UCSD-AML1 (cell line): Measurements from ENCODE around the gene PLEKHO2.
A peak's percentile ranks its signal among the peaks of the same experiment; 100 is the strongest.

Experiments used
- DNase-seq: peaks from one replicate; lab custom pipeline; 2025; ENCODE audit not compliant: unreplicated experiment; lab: John Stamatoyannopoulos, UW

PLEKHO2 gene

DNA sequence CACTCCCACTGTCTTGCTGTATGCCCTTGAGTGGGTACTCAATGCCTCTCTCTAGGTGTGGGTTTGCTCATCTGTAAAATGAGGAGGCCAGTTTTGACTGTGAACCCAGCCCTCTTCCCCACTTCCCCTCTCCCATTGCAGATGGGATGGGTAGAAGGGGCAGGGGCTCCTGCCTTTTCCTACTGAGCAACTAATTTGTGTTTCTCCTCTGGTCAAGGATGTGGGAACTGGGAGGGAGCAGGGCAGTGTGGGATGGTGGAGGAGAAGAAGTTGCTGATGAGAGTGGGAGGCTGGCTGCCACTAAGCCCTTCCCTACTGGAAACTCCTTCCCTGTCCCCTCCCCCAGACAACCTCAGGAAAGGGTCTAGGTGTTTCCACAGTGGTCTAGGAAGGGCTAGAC, 49.8 kb downstream of the PLEKHO2 start:
- no peak for DNase-seq

DNA sequence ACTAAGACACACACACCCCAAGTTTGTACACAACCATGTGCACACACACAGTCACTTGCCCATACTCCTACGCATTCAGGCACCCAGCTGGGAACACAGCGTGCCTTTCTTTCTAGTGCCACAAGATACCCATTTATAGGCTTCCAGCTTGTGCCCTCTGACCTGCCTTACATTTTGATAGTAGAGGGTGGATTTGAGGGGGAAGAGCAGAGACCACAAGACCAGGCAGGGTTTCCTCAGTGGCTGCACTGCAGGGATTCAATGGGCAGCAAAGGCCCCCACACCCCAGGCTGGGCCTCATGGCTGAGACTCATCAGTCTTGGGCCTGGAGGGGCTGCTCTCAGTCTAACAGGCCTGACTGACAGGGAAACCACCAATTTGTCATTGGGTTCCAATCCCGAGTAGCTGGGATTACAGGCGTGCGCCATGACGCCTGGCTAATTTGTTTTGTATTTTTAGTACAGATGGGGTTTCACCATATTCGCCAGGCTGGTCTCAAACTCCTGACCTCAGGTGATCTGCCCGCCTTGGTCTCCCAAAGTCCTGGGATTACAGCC, 51.2 kb downstream of the PLEKHO2 start:
- no peak for DNase-seq

DNA sequence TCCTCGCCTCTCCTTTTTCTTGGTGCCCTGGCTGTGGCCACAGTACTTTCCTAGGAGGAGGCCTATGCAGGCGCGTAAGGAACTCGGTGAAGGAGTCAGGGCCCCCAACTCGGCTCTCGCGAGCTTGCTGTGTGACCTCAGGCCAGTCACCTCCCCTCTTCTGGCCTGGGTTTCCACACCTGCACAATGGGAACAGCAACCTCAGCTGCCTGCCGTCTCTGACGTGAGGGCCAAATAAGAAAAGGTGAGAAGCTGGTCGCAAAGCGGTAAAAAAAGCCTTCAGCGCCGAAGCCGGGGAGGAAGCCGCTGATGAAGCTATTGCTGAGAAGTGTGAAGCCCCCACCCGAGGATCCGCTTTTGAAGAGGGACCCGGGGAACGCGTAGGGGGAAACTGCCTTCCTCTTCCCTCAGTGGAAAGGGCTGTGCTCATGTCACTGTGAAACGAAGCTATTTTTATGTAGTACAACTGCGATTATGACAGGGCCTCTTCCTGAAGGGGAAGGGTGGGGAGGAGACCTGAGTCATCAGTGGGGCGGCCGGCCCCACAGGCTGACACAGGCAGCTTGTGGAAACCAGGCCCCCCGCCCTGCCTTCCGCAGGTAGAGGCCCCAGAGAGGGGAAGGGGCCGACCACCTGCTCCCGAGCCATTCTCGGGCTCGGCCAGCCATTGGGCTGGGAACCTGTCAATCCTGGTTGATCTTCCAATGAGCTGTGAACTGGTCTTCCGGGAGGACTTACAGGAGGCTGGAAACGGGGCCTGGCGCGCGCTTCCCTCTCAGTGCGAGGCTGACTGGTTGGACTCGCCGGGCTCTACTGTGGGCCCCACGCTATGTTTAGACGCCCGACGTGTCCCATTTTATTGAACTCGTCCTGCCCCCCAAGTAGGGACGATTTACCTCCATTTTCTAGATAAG, 52.0 kb downstream of the PLEKHO2 start:
- DNase-seq: peak; percentile 99

DNA sequence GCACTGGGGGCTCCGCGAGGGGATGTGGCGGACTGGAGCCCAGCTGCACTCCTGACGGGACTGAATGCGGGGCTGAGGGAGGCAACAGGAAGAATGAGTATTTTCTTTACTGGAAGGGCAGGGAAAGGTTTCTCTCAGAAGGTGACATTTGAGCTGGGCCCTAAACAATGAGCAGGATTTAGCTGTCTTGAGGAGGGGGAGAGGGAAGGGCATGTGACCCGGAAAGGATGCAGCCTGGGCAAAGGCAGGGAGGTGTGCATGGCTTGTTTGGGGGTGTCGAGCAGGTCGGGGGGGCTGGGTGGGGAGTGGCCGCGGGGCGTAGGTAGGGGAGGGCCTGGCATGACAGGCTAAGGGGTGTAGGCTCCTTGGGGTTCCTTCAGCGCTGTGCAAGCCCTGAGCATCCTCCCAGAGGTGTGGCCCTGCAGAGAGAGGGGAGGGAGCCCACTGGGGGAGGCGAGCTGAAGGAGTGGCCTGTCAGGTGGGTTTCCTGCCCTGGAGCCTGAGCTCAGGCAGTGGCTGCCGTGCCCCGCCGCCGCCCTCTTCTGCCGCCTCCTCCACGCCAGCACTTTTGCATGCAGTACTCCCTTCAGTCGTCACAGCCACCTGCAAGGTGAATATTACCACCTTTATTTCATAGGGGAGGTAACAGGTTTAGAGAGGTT, 52.8 kb downstream of the PLEKHO2 start:
- DNase-seq: peak; percentile 69

GRCh38 chr15:64895285-64896065, 53.8 kb downstream of the PLEKHO2 start:
- peak; percentile 68 for DNase-seq

GRCh38 chr15:64896371-64897069, 54.8 kb downstream of the PLEKHO2 start:
- no peak for DNase-seq

DNA sequence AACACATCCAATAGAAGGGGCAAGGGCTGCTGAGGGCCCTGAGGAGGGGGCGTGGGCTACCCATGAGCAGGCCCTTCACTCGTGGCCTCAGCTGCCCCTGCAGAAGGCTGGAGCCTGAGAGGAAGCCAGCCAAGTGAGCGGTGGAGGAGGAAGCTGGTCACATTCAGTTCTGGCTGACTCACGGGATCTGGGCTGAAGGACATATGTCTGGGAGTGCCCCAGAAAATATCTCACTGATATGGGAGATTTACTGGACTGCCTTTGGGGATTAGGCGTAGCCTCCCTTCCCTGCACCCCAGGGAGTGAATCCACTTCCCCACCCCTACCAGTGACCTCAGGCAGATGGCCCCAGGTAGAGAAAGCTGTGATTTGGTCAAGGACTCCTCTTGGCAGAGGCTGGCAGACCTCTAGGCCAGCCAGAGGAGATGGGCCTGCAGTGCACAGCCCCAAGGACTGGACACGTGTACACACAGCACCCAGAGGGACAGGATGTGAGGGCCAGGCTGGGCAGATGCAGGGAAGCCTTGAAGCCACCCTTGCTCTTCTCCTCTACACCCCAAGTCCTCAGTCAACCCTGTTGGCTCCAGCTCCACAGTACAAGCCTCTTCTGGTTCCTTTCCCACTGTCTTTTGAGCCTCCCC, 55.8 kb downstream of the PLEKHO2 start:
- peak; percentile 59 for DNase-seq

- DNase-seq: no peak
Measured at GRCh38 chr15:64898406-64898805, 56.7 kb downstream of the PLEKHO2 start.

DNA sequence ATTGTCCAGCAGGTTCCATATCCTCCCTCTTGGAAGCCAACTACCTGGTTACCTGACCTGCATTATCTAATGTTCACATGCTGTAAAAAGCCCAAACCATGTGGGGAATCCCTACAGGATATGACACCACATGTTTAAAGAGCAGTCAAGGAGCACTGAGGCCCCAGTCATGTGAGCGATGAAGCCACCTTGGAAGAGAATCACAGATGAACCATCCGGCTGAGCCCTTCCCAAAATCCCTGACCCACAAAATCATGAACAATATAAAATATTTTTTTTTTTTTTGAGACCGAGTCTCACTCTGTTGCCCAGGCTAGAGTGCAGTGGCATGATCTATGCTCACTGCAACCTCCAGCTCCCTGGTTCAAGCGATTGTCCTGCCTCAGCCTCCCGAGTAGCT, 59.4 kb downstream of the PLEKHO2 start:
- DNase-seq: no peak

- no peak for DNase-seq
Measured at GRCh38 chr15:64901914-64902313, 60.2 kb downstream of the PLEKHO2 start.

GRCh38 chr15:64902863-64903262, 61.1 kb downstream of the PLEKHO2 start:
- DNase-seq: no peak

GRCh38 chr15:64903326-64903950, 61.7 kb downstream of the PLEKHO2 start:
- DNase-seq: no peak

DNA sequence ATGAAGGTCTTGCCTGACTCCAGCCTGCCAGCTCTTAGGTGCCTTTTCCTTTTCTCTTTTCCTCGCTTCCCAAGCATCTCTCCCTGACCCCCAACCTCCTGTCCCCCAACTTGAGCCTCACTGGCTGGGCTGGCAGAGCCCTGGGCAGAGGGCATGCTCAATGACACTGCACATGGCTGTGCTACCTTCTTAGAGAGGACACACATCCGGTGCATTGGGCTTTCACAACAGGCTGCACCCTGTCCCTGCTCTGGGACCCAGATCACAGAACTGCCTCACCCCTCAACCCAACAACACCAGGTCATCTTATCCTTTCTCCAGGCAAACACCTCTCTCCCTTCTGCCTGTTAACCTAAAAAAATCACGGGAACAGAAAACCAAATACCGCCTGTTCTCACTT, 62.5 kb downstream of the PLEKHO2 start:
- no peak for DNase-seq

- DNase-seq: peak; percentile 77
Measured at GRCh38 chr15:64905119-64905831, 63.6 kb downstream of the PLEKHO2 start.

DNA sequence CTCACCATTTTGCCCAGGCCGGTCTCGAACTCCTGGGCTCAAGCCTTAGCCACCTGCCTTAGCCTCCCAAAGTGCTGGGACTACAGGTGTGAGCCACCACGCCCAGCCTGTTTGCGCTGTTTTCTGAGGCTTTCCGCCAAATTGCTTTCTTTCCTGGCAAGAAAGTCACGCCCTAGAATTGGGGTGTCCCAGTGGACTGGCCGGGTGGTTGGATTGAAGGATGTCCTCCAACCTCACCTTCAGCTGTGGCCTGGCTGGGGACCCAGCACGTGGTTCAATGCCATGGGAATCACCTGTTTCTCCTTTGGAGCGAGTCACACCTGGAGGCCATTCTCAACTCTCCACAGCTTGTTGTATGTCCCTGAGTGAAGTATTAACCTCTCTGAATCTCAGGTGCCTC, 64.2 kb downstream of the PLEKHO2 start:
- DNase-seq: no peak

- no peak for DNase-seq
Measured at GRCh38 chr15:64906402-64906801, 64.7 kb downstream of the PLEKHO2 start.

DNA sequence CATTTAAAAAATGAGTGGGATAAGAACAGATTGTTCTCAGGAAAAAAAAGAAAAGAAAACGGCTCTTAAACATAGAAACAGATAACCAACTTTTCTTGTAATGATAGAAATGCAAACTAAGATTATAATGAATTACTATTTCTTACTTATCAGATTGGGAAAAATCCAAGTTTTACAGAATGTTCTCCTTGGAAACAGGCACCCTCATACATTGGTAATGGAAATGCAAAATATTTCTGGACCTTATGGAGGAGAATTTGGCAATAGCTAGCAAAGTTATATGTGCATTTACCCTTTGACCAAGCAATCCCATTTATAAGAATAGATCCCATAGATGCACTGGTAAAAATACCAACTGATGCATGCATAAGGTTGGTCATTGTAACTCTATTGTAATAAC, 66.3 kb downstream of the PLEKHO2 start:
- no peak for DNase-seq

DNA sequence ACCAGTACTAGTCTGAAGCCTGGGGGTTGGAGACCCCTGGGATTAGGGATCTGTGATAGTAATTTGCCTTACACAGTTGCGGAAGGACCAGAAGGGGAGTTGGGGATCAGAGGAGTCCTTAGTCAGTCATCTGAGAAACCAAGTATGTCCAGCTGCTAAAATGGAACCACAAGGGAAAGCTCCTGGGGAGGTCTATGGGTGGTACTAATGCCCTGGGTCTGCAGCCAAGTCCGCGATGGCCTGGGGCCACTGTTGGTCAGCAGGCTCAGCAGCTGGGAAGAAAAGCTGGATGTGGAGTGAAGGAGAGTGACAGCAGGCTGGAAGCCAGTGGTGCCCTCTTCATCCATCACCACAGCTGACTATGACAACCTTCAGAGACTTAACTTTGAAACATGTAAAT, 67.8 kb downstream of the PLEKHO2 start:
- DNase-seq: no peak
